A549 treated with CORT108297 at 1 μM for 4 hours (cell line): ENCODE data around the gene MAPK11. TPM values are rescaled to one million over a fixed set of nuclear protein-coding genes. Genes with fewer than 3 reads are reported as not detected.

ENCODE experiments used
- total RNA-seq: library from RNA; stranded (reverse); fragments of 200-300 nt; extraction: Qiagen RNA extraction; gene quantifications from 5 replicates; pipeline ENCODE4 v1.2.3, GENCODE V29; 2022

MAPK11 gene
- total RNA-seq = 4.7 to 7.6 TPM (median 7.3 TPM) in 5 replicates

DNA sequence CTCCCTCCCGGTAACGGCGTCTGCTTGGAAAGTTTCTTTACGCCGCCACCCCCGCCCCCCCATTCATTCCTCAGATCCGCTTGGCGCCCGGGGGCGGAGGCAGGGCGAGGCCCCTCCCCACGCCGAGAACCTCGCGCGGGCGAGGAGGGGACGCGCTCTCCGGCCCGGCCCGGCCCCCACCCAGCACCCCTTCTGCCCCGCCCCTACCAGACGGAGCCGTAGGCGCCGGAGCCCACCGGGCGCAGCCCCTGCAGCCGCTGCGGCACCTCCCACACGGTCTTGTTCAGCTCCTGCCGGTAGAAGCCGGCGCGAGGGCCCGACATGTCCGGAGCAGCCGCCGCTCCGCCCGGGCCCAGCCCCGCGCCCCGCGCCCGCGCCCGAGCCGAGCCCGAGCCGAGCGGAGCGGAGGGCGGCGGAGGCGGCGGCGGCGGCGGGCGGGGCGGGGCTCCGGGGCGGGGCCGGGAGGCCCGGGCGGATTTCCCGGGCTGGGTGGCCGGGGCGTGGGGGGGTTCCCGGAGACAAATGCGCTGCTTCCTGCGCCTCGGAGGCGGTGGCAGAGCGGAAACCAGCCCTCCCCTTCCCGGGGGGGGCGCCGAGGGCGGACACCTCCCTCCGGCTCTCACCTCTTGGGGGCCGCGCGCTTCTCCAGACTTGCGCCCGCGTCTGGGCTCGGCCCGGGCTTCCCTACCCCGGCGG, at the start of gene MAPK11:
Gene MAPK11 (minus strand): TSS at position 411 of the 696 bp plus-strand sequence. CDS start 88 bp downstream, at position 323.

DNA sequence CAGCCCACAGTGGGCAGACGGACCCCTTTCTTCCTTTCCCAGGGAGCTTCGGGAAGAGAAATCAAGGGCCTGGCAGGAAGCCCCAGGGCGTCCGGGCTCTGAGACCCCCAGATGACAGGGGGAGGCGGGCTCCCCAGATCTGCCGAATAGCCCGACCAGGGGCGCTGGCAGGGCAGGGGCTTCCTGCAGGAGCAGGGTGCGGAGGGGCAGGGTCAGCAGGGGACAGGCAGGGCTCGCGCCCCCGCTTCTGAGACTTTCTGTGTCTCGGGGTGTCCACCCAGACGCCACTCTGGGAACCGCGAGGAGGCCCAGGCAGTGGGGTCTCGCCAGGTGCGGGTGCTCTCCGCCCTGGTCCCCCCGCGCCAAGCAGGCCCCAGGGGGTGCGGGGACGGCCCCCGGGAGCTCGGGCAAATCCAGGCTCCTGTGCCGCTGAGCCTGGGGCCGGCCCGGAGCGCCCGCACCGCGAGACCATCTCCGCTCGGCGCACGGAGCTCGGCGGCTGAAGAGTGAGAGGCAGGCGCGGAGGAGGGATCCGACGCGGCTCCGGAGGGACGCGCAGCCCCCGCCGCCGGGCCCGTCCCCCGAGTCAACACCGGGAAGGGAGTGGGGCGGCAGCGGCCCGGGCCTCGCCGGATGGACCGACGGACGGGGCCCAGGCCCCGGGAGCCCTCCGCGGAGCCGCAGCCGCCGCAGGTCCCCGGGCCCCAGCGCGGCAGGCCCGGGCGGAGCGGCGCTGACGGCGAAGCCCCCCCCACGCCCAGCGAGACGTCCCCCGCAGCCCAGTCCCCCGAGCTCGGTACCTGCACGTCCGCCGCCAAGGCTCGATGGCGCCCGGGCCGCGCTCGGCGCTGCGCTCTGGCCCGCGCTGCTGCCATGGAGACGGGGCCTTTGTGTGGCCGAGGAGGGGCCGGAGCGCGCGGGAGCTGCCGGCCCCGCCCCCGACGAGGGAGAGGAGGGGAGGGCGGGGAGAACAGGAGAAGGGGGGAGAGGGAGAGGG, 36.9 kb upstream of the MAPK11 start, which contains the start of gene PLXNB2:
Gene PLXNB2 (minus strand): TSS at position 894 of the 997 bp plus-strand sequence. CDS start 17,062 bp downstream, outside the sequence.

DNA sequence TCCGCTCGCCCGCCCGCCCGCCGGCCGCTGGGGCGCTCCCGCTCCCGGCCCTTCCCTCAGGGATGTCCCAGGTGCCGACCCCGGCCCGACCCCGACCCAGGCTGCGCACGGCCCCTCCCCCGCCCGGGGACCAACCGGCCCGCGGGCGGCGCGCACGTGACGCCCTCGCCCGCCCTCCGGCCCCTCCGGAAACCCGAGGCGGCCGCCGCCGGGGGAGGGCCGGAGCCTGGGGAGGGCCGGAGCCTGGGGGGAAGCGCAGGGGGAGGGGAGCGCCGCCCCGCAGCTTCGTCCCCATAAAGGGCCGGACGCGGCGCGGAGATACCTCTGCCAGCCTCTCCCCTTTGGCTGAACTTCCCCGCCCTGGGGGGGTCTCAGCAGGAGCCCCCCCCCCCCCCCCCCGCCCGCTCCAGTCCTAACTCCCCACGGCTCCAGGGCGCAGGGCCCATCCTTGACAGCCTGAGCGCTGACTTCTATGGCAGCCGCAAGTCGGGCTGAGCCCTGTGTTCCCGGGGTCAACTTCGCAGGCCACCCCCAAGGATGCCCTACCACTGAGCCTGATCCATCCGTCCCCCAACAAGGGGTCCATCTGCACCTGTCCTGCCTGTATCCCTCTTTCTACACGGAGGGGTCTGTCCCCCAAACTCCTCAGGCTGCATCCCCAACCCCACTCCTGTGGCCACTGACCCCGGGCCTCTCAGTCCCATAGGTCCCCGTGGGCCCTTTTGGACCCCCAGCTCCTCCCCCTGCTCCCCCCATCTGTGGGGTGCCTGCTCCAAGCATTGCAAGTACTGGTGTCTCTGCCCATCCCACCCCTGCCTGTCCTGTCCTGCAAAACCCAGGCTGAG, 8.3 kb downstream of the MAPK11 start, which contains the start of gene MAPK12:
Gene MAPK12 (minus strand): TSS at position 69 of the 845 bp plus-strand sequence. CDS start 174 bp downstream, outside the sequence.

DNA sequence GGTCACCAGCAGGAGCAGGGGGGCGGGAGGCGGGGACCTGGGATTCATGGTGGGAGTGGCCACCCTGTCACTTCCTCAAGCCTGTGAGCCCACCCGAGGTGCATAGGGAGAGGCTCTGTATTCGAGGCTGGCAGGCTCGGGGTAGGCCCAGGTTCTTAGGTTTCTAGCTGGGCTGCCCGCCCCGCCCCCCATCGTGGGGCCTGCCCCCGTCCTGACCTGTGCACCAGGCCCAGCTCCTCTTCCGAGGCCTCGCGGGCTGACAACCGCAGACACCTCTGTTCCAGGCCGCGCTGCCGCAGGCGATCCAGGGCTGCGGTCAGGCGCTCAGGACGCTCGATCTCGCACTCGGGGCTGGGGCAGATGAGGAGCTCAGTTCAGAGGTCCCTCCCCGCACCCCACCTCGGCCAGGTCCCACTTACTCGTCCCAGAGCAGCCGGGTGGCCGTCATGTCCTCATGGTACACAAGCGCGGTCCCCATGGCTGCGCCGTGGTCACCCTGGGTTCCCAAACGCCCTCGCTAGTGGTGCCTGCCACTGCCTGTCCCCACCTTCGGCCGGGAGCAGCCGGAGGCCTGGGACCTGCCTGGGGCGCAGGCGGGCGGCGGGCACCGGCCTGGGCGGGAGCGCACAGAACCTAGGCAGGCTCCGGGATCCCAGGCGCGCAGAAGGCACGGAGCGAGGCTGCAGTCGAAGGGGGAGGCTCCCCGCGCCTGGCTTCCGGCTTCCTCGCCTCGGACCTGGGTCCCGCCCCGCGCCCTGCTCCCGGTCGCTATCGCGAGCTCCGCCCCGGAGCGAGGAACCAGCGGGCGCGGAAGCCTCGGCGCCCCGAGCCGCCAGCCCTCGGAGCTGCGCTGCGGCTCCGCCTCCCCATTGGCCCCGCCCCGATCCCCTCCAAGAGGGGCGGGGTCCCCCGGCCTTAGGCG, 19.4 kb downstream of the MAPK11 start, which contains the start of gene HDAC10:
Gene HDAC10 (minus strand): TSS at position 711 of the 922 bp plus-strand sequence. CDS start 233 bp downstream, at position 478.

DNA sequence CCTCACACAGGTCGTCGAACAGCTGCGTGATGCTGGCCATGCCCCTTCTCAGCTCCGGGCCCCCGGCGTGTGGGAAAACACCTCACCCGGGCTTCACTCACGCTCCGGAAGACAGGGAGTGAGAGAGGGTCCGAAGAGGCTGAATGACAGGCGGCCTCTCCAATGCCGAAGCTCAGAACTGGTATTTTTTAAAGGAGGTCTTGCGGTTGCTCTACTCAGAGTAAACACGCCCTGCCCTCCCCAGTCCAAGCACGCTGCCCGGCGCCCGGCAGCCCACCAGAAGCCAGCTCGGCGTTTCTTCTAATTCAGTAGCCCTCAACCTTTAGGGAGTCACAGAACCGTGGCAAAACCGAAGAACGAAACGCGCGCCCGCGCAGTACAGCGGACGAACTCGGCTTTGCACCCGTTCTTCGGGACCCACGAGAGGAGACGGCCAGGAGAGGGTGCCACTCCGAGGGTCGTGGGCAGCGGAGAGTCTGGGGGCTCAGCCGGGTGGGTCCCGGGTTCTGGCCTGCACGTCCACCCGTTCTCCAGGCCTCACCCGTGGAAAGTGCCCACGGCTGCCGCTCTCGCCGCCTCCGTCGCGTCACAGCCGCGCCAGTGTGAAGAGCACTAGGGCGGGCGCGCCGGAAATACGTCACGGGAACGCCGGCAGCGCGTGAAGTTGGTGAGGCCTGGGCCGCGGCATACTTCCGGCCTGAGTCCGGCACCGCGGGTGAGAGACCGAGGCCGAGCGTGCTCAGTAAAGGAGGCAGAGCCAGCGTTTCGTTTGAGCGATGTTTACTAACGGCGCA, 25.6 kb downstream of the MAPK11 start, which contains the start of gene TUBGCP6:
Gene TUBGCP6 (minus strand): TSS at position 604 of the 794 bp plus-strand sequence. CDS start 564 bp downstream, at position 40.

Other genes starting within 250 kb of the MAPK11 start
- not detected in 5 replicates for gene TTLL8, start 212.1 kb downstream of the MAPK11 start, total RNA-seq
- gene MLC1, start 185.0 kb downstream of the MAPK11 start, total RNA-seq = 0.03 to 0.13 TPM (median 0.05 TPM) in 5 replicates
- gene MOV10L1, start 180.4 kb downstream of the MAPK11 start, total RNA-seq = not detected in 5 replicates
- 4.6 to 7.9 TPM (median 7.1 TPM) in 5 replicates for gene PANX2, start 99.6 kb downstream of the MAPK11 start, total RNA-seq
- 23.0 to 40.5 TPM (median 39.0 TPM) in 5 replicates for gene TRABD, start 84.5 kb downstream of the MAPK11 start, total RNA-seq
- gene SELENOO, start 69.4 kb downstream of the MAPK11 start, total RNA-seq = 11.5 to 21.2 TPM (median 20.3 TPM) in 5 replicates
- gene TUBGCP6, start 25.4 kb downstream of the MAPK11 start, total RNA-seq = 6.3 to 13.5 TPM (median 12.4 TPM) in 5 replicates
- gene HDAC10, start 19.1 kb downstream of the MAPK11 start, total RNA-seq = 7.2 to 15.7 TPM (median 12.1 TPM) in 5 replicates
- gene MAPK12, start 8.7 kb downstream of the MAPK11 start, total RNA-seq = 19.3 to 29.1 TPM (median 25.8 TPM) in 5 replicates
- gene PLXNB2, start 37.3 kb upstream of the MAPK11 start, total RNA-seq = 85.2 to 127 TPM (median 116 TPM) in 5 replicates
- gene DENND6B, start 56.6 kb upstream of the MAPK11 start, total RNA-seq = 1.6 to 4.0 TPM (median 3.7 TPM) in 5 replicates
- gene PPP6R2, start 72.9 kb upstream of the MAPK11 start, total RNA-seq = 10.0 to 16.3 TPM (median 13.7 TPM) in 5 replicates
- gene SBF1, start 204.7 kb upstream of the MAPK11 start, total RNA-seq = 16.9 to 28.6 TPM (median 27.1 TPM) in 5 replicates
- gene ADM2, start 211.2 kb upstream of the MAPK11 start, total RNA-seq = 0.38 to 0.83 TPM (median 0.64 TPM) in 5 replicates
- 0.12 TPM in 1 of 5 replicates, not detected in the others for gene MIOX, start 216.5 kb upstream of the MAPK11 start, total RNA-seq
- gene LMF2, start 237.3 kb upstream of the MAPK11 start, total RNA-seq = 30.7 to 56.5 TPM (median 52.0 TPM) in 5 replicates
- 33.1 to 39.8 TPM (median 37.6 TPM) in 5 replicates for gene NCAPH2, start 237.8 kb upstream of the MAPK11 start, total RNA-seq